Spleen (tissue), 11 donors: ENCODE measurements around the gene CLCN7. TPM values are rescaled to one million over a fixed set of nuclear protein-coding genes. Genes with fewer than 3 reads are reported as not detected.

Source experiments
- DNase-seq: peaks from one replicate; pipeline ENCODE4 v3.0.0-alpha.2; 2020
- H3K27ac ChIP-seq, 8 donors: fragments of 200-600 bp; sonication (generic) in 7 of 8; 1 replicate in 4 of 8; 2 replicates in 4 of 8; pipeline versions ENCODE4 v1.5.0 to v1.8.0; 2016 to 2021; ENCODE audit warnings: inconsistent platforms in 4 of 8, mild to moderate bottlenecking in 4 of 8, moderate library complexity in 1 of 8
- H3K27me3 ChIP-seq, 7 donors: fragments of 200-600 bp; sonication (generic) in 6 of 7; replicated peaks in 1 of 7; 1 replicate in 4 of 7; 2 replicates in 3 of 7; pipeline versions ENCODE4 v1.5.0 to v1.8.0; 2016 to 2021; ENCODE audit warnings: inconsistent platforms in 3 of 7, mild to moderate bottlenecking in 1 of 7
- H3K36me3 ChIP-seq, 6 donors: fragments of 200-600 bp; sonication (generic) in 5 of 6; 1 replicate in 4 of 6; 2 replicates in 2 of 6; pipeline versions ENCODE4 v1.5.0 to v1.8.0; 2016 to 2021; ENCODE audit warnings: inconsistent platforms in 2 of 6
- H3K4me1 ChIP-seq, 6 donors: fragments of 200-600 bp; sonication (generic) in 5 of 6; 1 replicate in 3 of 6; 2 replicates in 3 of 6; pipeline versions ENCODE4 v1.5.0 to v1.8.0; 2016 to 2021; ENCODE audit warnings: inconsistent platforms in 3 of 6
- H3K4me3 ChIP-seq, 8 donors: fragments of 200-600 bp; sonication (generic) in 7 of 8; 1 replicate in 4 of 8; 2 replicates in 4 of 8; pipeline versions ENCODE4 v1.5.0 to v1.8.0; 2016 to 2021; ENCODE audit warnings: inconsistent platforms in 4 of 8, mild to moderate bottlenecking in 4 of 8, moderate library complexity in 2 of 8
- H3K9me3 ChIP-seq, 8 donors: fragments of 200-600 bp; sonication (generic) in 7 of 8; 1 replicate in 4 of 8; 2 replicates in 4 of 8; pipeline versions ENCODE4 v1.5.0 to v1.8.0; 2016 to 2021; ENCODE audit warnings: inconsistent platforms in 4 of 8
- CTCF ChIP-seq, 11 experiments: fragments of 200-600 bp in 7 of 11; fragments of 450-650 bp in 4 of 11; sonication (generic) in 4 of 11; IDR thresholded peaks in 8 of 11; conservative IDR thresholded peaks in 3 of 11; 1 replicate in 7 of 11; 2 replicates in 4 of 11; pipeline versions ENCODE4 v1.4.0 to v1.8.0; 2016 to 2021; ENCODE audit warnings: antibody characterized with exemption in 11 of 11, inconsistent platforms in 4 of 11, mild to moderate bottlenecking in 1 of 11
- POLR2A ChIP-seq, 3 donors: fragments of 450-650 bp; IDR thresholded peaks; one replicate each; pipeline ENCODE4 v1.5.1; 2017; ENCODE audit warnings: antibody characterized with exemption in 3 of 3, mild to moderate bottlenecking in 1 of 3
- POLR2AphosphoS5 ChIP-seq, 3 donors: sonication (generic); formaldehyde crosslinking; IDR thresholded peaks; one replicate each; pipeline ENCODE4 v1.5.1; 2017; ENCODE audit warnings: antibody characterized with exemption in 3 of 3
- WGBS, 5 donors: extraction: QIAGEN DNeasy Blood & Tissue Kit in 3 of 5; methylation state at CpG; one replicate each; pipeline versions ENCODE4 v1.1.5 to v1.1.7; 2013 to 2018; 5-methylcytosine and 5-hydroxymethylcytosine counted together
- intact Hi-C: fragments of 100-400 bp; cut with DNase I; formaldehyde crosslinking; loops from one replicate; pipeline ENCODE4 v1.15.0; 2023; ENCODE audit warnings: low total_unique reads
- polyA plus RNA-seq, 3 donors: library from polyadenylated mRNA; stranded (reverse); fragments of 200-250 nt; gene quantifications; one replicate each; pipeline ENCODE4 v1.2.1, GENCODE V29; 2013
- total RNA-seq, 7 donors: library from RNA; depleted of rRNA in 3 of 7; stranded (reverse); fragments of >200 nt in 3 of 7; fragmentation: NEBNext Ultra II Directional in 4 of 7; extraction: Animal tissue kit (Norgen Biotek cat#: 25700) in 4 of 7; gene quantifications; one replicate each; pipeline versions ENCODE4 v1.1.0 to v1.2.1, GENCODE V29; 2016 to 2021
- donor health status: healthy with polysubstance abuse.
- donor health status: DM: no; HTN: no; CAD: no; lungs with moderate emphysema.
- donor health status: DM: no; HTN: no; CAD: no.
- donor health status: Bipolar disorder and iron deficiency.
- donor health status: healthy.
- donor health status: DM: no; HTN: no; CAD: no.
- donor health status: DM: yes; HTN: yes; CAD: no.

The CLCN7 gene
- total and polyA plus RNA-seq, 10 donors, result 43.2 to 146 (median 115) TPM

GRCh38 chr16:1439058-1439698, 35.6 kb downstream of the CLCN7 start:
- Histone ChIP-seq H3K4me1 (peaks cover 0 to 2% (median 0%) of the 10 kb centered on the region in 6 donors), H3K4me3 (no peak overlapping the region), H3K27me3 (no peaks in the 10 kb centered on the region), H3K9me3 (no peaks in the 10 kb centered on the region), H3K36me3 (peaks cover 0 to 63% (median 6%) of the 10 kb centered on the region in 6 donors), H3K27ac (no peak overlapping the region)
- 83 to 94% (median 85%) methylated on average over 10 to 27 of the region's 27 CpGs for WGBS, 5 donors
- no peak for TF ChIP-seq POLR2A (IDR thresholded peaks at IDR 0.05)
- TF ChIP-seq POLR2AphosphoS5 (IDR thresholded peaks at IDR 0.05), result peak in 1 of 3 donors; percentile 16
- intact Hi-C loops, result no loop called here
- no peak for DNase-seq

GRCh38 chr16:1438229-1439057, 36.4 kb downstream of the CLCN7 start:
- 84 to 87% (median 85%) methylated on average over 19 to 35 of the region's 35 CpGs for WGBS, 5 donors

GRCh38 chr16:1437606-1438005, 37.2 kb downstream of the CLCN7 start:
- no peak overlapping the region for H3K27ac ChIP-seq
- intact Hi-C loops, result no loop called here
- TF ChIP-seq POLR2A (IDR thresholded peaks at IDR 0.05) (no peak), POLR2AphosphoS5 (IDR thresholded peaks at IDR 0.05) (no peak), CTCF (IDR thresholded peaks at IDR 0.05 in 8 of 11, conservative IDR thresholded peaks at IDR 0.05 in 3 of 11) (no peak)
- 87 to 100% (median 93%) methylated on average over 1 to 22 of the region's 22 CpGs for WGBS, 5 donors
- H3K4me3 ChIP-seq, result no peak overlapping the region
- peaks cover 0 to 62% (median 6%) of the 10 kb centered on the region in 6 donors for H3K36me3 ChIP-seq
- peaks cover 0 to 13% (median 2%) of the 10 kb centered on the region in 6 donors for H3K4me1 ChIP-seq
- DNase-seq, result no peak
- peaks cover 0 to 13% (median 0%) of the 10 kb centered on the region in 7 donors for H3K27me3 ChIP-seq
- H3K9me3 ChIP-seq, result no peaks in the 10 kb centered on the region

More at GRCh38 chr16:1438229-1439057, 36.4 kb downstream of the CLCN7 start:
- peaks cover 0 to 64% (median 6%) of the 10 kb centered on the region in 6 donors for H3K36me3 ChIP-seq
- peaks cover 0 to 5% (median 0%) of the 10 kb centered on the region in 6 donors for H3K4me1 ChIP-seq
- peaks cover 0 to 5% (median 0%) of the 10 kb centered on the region in 7 donors for H3K27me3 ChIP-seq
- no peak overlapping the region for H3K4me3 ChIP-seq
- DNase-seq, result no peak
- intact Hi-C loops, result no loop called here
- no peak overlapping the region for H3K27ac ChIP-seq
- TF ChIP-seq POLR2AphosphoS5 (IDR thresholded peaks at IDR 0.05) (no peak), CTCF (IDR thresholded peaks at IDR 0.05 in 8 of 11, conservative IDR thresholded peaks at IDR 0.05 in 3 of 11) (no peak), POLR2A (IDR thresholded peaks at IDR 0.05) (no peak)
- no peaks in the 10 kb centered on the region for H3K9me3 ChIP-seq

- peaks cover 0 to 57% (median 6%) of the 10 kb centered on the region in 6 donors for H3K36me3 ChIP-seq
- DNase-seq, result no peak
- H3K27me3 ChIP-seq, result peaks cover 0 to 21% (median 0%) of the 10 kb centered on the region in 7 donors
- no peaks in the 10 kb centered on the region for H3K9me3 ChIP-seq
- intact Hi-C loops, result no loop called here
- no peak overlapping the region for H3K27ac ChIP-seq
- TF ChIP-seq CTCF (IDR thresholded peaks at IDR 0.05 in 8 of 11, conservative IDR thresholded peaks at IDR 0.05 in 3 of 11) (no peak), POLR2AphosphoS5 (IDR thresholded peaks at IDR 0.05) (no peak), POLR2A (IDR thresholded peaks at IDR 0.05) (no peak)
- WGBS, 5 donors, result 85 to 91% (median 88%) methylated on average over 44 to 47 of the region's 47 CpGs
- no peak overlapping the region for H3K4me3 ChIP-seq
- H3K4me1 ChIP-seq, result peaks cover 0 to 21% (median 2%) of the 10 kb centered on the region in 6 donors
Observed at GRCh38 chr16:1436731-1437355, 38.0 kb downstream of the CLCN7 start.
